GM18951 (cell line): ENCODE results near the gene SORCS2.

Source experiments
- POLR2A ChIP-seq: IDR thresholded peaks from 4 replicates; pipeline ENCODE4 v1.6.1; 2011; ENCODE audit warnings: mild to moderate bottlenecking; ENCODE audit not compliant: insufficient read length, insufficient read depth; ENCODE audit errors: extremely low read depth
- in situ Hi-C: fragments of 300-500 bp; cut with MboI; formaldehyde crosslinking; loops from one replicate; pipeline ENCODE4 v1.12.0; 2022; ENCODE audit warnings: low sequenced_read_pairs, mixed read lengths, inconsistent platforms; ENCODE audit not compliant: unreplicated experiment

SORCS2 gene

GRCh38 chr4:7784131-7784870, 592.0 kb downstream of the SORCS2 start:
- in situ Hi-C loops, result no loop called here
- TF ChIP-seq POLR2A, result no peak

GRCh38 chr4:7785017-7785416, 592.7 kb downstream of the SORCS2 start:
- in situ Hi-C loops, result no loop called here
- no peak for TF ChIP-seq POLR2A

GRCh38 chr4:7786040-7786439, 593.7 kb downstream of the SORCS2 start:
- TF ChIP-seq POLR2A, result no peak
- in situ Hi-C loops, result no loop called here

DNA sequence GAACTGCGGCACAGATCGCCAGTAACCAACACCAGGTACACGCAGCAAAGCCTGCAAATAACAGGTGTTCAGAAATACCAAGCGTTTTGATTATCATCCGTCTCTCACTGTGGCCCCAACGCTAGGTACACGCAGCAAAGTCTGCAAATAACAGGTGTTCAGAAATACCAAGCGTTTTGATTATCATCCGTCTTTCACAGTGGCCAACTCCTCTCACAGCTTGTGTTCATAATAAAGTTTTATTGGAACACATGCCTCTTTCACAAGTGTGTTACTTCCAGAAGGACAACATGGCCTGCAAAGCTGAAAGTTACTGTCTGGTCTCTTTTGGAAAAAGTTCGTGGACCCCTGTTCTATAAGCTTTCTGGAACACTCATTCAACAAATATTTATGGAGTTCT, 594.2 kb downstream of the SORCS2 start:
- in situ Hi-C loops, result no loop called here

DNA sequence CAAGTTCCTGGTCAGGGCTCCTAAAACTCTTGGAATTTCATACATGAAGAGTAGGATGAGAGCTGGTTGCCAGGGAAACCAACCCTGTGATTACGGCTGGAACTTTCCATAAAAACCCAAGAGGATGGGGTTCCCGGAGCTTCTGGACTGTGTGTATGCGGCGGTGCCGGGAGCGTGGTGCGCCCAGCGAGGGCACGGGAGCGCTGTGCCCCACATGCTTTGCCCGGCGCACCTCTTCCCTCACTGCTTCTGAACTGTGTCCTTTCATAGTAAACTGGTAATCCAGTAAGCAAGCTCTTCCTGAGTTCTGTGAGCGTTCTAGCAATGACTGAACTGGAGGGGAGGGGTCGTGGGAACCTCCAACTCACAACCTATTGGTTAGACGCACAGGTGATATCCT, 594.7 kb downstream of the SORCS2 start:
- in situ Hi-C loops, result no loop called here
- no peak for TF ChIP-seq POLR2A

More for the DNA sequence above, 594.2 kb downstream of the SORCS2 start:
- no peak for TF ChIP-seq POLR2A

- in situ Hi-C loops, result no loop called here
- TF ChIP-seq POLR2A, result no peak
Measured at GRCh38 chr4:7787681-7788141, 595.4 kb downstream of the SORCS2 start.

DNA sequence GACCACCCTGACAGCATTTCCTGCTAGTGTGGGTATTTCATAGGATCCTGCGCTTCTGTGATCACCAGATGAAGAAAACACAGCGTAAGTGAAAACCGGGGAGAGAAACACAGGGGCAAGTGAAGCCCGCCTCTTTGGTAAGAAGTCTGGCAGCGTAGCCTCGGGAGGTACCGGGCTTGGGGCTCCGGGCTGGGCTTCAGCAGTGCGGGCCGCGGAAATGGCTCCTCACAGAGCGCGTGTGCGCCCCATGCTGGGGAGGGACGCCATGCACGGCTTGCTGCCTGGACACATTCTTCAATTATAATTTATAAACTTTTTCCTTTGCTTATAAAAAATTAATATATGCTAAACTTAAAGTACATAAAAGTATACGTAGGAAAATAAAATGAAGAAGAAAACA, 595.9 kb downstream of the SORCS2 start:
- in situ Hi-C loops, result no loop called here
- TF ChIP-seq POLR2A, result no peak

DNA sequence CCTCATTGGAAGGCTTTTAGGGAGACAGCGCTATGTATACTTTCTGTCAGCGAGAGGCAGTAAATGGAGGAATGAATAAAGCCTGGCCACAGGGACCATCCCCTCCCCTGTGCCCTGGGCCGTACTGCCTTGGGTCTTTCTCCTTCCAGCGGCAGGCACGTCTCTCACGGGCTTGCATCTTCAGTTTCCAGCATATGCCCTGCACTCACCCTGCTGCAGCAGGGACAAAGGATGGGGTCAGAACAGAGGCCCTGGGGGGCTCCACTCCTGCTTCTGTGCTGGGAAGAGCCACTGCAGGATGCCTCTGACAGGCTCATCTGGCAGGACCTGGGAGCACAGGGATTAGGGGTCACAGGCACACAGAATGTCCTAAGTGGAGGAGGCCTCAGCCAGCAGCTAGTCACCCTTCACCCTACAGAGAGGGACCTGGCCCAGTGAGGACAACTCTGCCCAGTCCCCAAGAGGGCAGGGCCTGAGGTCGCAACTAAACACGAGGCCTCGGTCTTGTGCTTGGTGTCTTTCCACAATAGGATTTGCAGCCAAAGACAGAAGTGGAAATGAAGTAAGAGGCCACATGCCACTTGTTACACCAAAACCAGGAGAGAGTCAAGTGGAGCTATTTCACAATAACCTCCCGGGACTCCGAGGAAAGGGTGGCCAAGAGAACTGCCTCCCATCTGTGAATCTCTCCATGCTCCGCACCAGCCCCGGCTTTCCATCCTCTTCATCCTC, 596.5 kb downstream of the SORCS2 start:
- TF ChIP-seq POLR2A, result no peak
- in situ Hi-C loops, result no loop called here

DNA sequence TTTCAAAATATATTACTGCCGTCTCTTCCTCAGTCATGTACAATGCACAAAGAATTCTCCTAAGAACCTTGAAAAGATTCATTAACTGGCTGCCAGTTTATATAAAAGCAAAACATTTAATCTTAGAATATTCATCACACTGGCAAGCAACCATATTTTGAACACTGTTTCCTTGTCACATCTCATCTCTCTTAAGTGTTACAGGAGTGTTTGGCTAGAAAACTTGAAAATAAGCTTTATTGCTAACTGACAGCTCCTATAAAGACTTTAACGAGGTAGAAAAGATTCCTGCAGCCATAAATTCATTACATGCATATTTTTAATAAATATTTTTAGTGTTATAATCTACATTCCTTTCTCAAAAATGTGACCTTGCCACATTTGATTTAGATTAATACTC, 597.7 kb downstream of the SORCS2 start:
- no peak for TF ChIP-seq POLR2A
- in situ Hi-C loops, result no loop called here

DNA sequence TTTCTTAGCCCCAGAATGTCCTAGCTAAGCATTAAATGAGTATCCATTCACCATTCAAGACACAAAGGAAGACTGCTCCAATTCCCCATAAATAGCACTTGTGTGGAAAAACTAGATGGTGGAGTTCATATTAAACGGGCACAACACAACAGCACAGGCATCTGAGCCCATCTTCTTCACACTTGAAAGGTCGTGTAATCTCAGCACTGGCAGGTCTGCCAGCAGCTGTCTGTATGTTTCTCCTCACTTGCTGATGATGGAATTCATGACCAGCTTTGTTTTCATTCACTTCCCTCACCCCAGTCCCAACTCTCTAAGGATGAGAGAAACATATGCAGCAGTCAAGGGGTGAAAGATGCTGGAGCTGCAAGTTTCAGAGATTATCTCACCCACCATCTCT, 598.7 kb downstream of the SORCS2 start:
- TF ChIP-seq POLR2A, result no peak
- in situ Hi-C loops, result no loop called here
